HG03095 (cell line): ENCODE data around the gene KLHDC8A.
A peak's percentile ranks its signal among the peaks of the same experiment; 100 is the strongest.

ENCODE experiments used
- ATAC-seq: cut with Tn5 transposase; IDR thresholded peaks from one replicate; pipeline ENCODE4 v1.9.1; 2021; ENCODE audit warnings: moderate library complexity; ENCODE audit not compliant: unreplicated experiment

Gene KLHDC8A

GRCh38 chr1:205319081-205320018 lies 37.4 kb downstream of the KLHDC8A start:
- ATAC-seq: no peak

- no peak for ATAC-seq
These were observed 38.3 kb downstream of the KLHDC8A start for GRCh38 chr1:205318231-205318991.

GRCh38 chr1:205317311-205317917 lies 39.3 kb downstream of the KLHDC8A start:
- ATAC-seq: no peak

- no peak for ATAC-seq
These were observed 40.6 kb downstream of the KLHDC8A start for GRCh38 chr1:205316161-205316566.

GRCh38 chr1:205315008-205315618 lies 41.6 kb downstream of the KLHDC8A start:
- ATAC-seq: no peak

- ATAC-seq: peak; percentile 51
These were observed 43.0 kb downstream of the KLHDC8A start for GRCh38 chr1:205313563-205314308.

GRCh38 chr1:205312866-205313562 lies 43.7 kb downstream of the KLHDC8A start:
- no peak for ATAC-seq

- peak; percentile 35 for ATAC-seq
These were observed 45.6 kb downstream of the KLHDC8A start for GRCh38 chr1:205310976-205311704.

- ATAC-seq: no peak
These were observed 47.0 kb downstream of the KLHDC8A start for GRCh38 chr1:205309741-205310140.

GRCh38 chr1:205306929-205307566 lies 49.7 kb downstream of the KLHDC8A start:
- no peak for ATAC-seq

GRCh38 chr1:205304695-205305070 lies 52.0 kb downstream of the KLHDC8A start:
- no peak for ATAC-seq

- no peak for ATAC-seq
These were observed 52.6 kb downstream of the KLHDC8A start for GRCh38 chr1:205304046-205304694.

GRCh38 chr1:205303247-205303888 lies 53.4 kb downstream of the KLHDC8A start:
- ATAC-seq: no peak

- ATAC-seq: no peak
These were observed 54.7 kb downstream of the KLHDC8A start for GRCh38 chr1:205301842-205302588.

- ATAC-seq: no peak
These were observed 55.4 kb downstream of the KLHDC8A start for GRCh38 chr1:205301205-205301821.

- no peak for ATAC-seq
These were observed 56.6 kb downstream of the KLHDC8A start for GRCh38 chr1:205300149-205300548.
